ENCODE data around the gene CLEC2L.
A peak's percentile ranks its signal among the peaks of the same experiment; 100 is the strongest.

The CLEC2L gene

DNA sequence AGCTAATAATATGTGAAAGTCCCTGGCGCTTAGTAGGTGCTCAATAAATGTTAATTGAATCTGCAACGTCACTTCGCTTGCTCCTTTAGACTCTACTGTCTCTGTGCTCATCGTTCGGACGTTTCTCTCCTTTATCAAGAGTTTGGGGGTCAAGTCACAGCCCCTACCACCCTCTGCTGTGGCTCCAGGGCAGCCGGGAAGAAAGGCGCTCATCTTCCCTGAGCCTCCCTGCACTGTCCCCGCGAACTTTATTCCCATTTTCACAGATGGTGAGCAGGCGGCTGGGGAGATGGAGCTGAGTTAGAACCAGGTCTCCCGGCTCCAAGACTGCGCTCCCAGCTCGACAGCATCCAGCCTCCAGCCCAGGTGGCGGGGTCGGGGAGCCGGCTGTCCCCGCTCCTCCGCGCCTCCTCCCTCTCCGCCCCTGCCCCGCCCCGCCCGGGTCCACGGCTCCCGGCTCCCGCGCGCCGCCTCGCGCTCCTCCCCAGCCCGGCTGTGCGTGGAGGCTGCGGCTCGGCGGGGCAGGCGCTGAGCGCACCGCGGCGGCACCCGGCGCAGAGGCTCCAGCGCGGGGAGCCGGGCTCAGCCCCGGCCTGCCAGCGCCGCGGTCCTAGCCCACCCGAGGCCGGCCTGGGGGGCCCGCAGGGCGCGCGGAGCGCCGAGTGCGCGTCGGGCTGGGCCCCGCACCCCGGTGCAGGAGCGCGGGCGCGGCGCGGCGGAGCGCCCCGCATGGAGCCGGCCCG, at the start of gene CLEC2L:
Gene CLEC2L (plus strand): TSS at position 487 of the 743 bp plus-strand sequence. CDS start 243 bp downstream, at position 730.
- no peak for DNase-seq

GRCh38 chr7:139476139-139476538, 47.3 kb upstream of the CLEC2L start:
- no peak for DNase-seq

GRCh38 chr7:139476891-139477290, 46.6 kb upstream of the CLEC2L start:
- DNase-seq: no peak

- no peak for DNase-seq
These were observed 43.9 kb upstream of the CLEC2L start for GRCh38 chr7:139479620-139480019.

- no peak for DNase-seq
These were observed 42.1 kb upstream of the CLEC2L start for GRCh38 chr7:139481364-139481763.

DNA sequence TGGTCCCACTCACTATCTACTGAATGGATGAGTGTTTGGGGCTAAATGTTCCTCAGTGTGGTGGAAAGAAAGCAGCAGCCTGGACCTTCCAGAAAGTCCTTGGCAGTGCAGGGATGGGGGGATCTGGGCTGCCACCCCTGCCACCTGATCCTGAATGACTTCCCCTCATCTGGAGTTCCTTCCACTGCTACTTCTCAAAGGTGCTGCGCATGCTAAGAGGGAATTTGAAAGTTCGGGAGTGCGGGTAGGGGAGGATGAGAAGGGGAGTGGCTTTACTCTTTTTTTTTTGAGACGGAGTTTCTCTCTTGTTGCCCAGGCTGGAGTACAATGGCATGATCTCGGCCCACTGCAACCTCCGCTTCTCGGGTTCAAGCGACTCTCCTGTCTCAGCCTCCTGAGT, 41.4 kb upstream of the CLEC2L start:
- DNase-seq: no peak

GRCh38 chr7:139482662-139483466, 40.6 kb upstream of the CLEC2L start:
- no peak for DNase-seq

- DNase-seq: no peak
These were observed 36.0 kb upstream of the CLEC2L start for GRCh38 chr7:139487366-139488080.

DNA sequence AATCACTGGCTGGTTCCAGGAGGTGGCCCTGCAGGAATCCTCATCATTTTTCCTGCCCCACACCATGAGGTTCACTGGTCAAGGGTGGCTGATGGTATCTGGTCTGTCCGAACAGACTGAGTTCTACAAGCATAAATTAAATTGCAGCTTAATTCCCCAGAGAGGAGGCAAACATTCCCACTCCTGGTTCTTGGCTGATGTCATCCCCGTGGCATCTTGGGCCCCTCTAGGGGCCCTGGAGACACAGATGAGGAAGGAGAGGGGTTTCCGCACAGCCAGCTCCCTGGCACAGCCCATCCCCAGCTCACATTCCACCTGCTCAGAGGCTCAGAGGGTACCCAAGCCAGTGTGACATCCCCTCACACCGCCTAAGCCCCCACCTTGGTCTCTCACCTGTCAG, 34.7 kb upstream of the CLEC2L start:
- DNase-seq: no peak

DNA sequence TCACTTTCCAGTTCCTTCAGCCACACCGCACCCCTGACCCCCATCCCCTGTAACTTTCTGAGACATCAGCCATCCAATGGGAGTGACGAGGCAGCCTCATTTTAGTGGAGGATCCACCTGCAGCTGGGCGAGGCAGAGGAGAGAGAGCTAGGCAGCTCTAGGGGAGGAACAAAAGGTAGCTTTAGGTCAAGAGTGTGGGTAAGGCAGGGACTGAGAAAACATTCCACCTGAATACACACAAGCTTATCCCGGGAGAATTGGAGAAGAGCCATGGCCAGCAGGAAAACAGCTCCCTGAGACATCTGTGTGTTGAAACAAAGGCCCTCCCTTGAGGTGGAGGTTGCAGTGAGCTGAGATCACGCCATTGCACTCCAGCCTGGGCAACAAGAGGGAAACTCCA, 33.4 kb upstream of the CLEC2L start:
- DNase-seq: peak; percentile 51

- no peak for DNase-seq
These were observed 31.2 kb upstream of the CLEC2L start for GRCh38 chr7:139492293-139492692.

GRCh38 chr7:139494835-139495579, 28.5 kb upstream of the CLEC2L start:
- peak; percentile 73 for DNase-seq

DNA sequence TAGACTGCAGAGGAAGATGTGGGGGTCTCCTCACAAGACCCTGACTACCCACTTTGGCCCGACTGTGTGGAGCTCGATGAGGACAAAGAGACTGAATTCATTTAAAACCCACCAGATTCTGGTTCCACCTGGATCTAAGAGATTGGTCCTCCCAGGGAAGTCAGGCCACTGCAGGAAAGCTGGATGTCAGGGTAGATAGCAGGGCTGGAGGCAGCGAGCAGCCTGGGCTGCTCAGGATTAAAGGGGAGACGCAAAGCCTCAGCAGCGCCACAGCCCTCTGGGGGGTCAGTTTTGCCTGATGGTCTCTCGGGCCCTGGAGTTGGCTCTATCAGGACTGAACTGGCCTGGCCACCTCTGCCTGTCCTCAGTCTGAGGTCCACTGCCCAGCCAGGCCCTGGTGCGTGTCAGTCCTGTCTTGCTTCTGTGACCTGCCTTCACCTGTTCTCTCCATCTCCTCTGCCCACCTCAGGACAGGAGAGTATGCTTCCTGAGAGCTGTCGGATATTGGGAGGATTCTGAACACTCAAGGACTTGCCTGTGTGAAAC, 27.8 kb upstream of the CLEC2L start:
- peak; percentile 43 for DNase-seq

DNA sequence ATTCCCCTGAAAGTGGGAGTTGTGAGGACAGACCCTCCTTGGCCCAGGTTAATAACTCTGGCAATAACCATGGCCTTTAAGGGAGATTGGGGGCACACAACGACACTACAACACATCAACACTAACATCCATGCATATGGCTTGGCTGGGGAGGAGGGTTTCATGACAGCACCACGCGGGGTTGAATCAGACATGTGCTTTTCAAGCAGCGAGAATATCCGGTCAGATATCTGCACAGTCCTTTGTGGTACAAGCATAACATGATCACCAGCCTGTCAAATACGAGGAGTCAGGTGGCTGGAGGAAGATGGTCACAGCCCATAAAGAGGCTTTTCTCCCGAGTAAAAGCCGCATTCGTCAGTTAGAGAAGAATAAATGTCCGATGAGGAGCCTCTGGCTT, 27.0 kb upstream of the CLEC2L start:
- no peak for DNase-seq

- DNase-seq: no peak
These were observed 22.7 kb upstream of the CLEC2L start for GRCh38 chr7:139500770-139501138.

GRCh38 chr7:139502226-139502625, 21.3 kb upstream of the CLEC2L start:
- no peak for DNase-seq

GRCh38 chr7:139505563-139505962, 17.9 kb upstream of the CLEC2L start:
- DNase-seq: no peak

- DNase-seq: no peak
These were observed 13.9 kb upstream of the CLEC2L start for GRCh38 chr7:139509535-139509934.

GRCh38 chr7:139511315-139511714, 12.2 kb upstream of the CLEC2L start:
- DNase-seq: no peak

GRCh38 chr7:139515266-139515665, 8.2 kb upstream of the CLEC2L start:
- no peak for DNase-seq

DNA sequence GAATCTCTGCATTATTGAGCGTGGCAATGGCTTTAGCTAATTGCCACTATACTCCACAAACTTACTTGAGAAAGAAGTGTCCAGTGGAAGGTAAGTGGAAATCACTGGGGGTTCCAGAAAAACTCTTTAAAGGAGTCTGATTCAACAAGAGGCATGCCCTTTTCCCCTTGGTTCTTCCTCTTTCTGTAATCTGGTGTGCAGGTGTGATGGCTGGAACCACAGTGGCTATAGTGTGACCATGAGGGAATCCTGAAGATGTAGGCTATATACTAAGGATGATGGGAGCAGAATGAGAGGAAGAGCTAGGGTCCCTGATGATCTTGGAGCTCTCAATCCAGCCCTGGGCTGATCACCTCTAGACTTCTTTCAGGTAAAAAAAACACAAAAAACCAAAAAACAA, 2.0 kb upstream of the CLEC2L start:
- no peak for DNase-seq

- no peak for DNase-seq
These were observed 671 bp upstream of the CLEC2L start for GRCh38 chr7:139522830-139523198.

All from NCI-H2107 (cell line).